Activated CD4-positive, CD25-positive, alpha-beta regulatory T cell (primary cell): ENCODE data around the gene FCMR.

Source experiments
- DNase-seq, 4 experiments: peaks; one replicate each; lab custom pipeline; 2025; lab: John Stamatoyannopoulos, UW

The FCMR gene

GRCh38 chr1:206901944-206902343 lies 19.8 kb downstream of the FCMR start:
- no peak for DNase-seq

GRCh38 chr1:206900149-206900548 lies 21.6 kb downstream of the FCMR start:
- DNase-seq, result no peak

GRCh38 chr1:206899717-206900116 lies 22.0 kb downstream of the FCMR start:
- no peak for DNase-seq

GRCh38 chr1:206898915-206899431 lies 22.8 kb downstream of the FCMR start:
- no peak for DNase-seq

DNA sequence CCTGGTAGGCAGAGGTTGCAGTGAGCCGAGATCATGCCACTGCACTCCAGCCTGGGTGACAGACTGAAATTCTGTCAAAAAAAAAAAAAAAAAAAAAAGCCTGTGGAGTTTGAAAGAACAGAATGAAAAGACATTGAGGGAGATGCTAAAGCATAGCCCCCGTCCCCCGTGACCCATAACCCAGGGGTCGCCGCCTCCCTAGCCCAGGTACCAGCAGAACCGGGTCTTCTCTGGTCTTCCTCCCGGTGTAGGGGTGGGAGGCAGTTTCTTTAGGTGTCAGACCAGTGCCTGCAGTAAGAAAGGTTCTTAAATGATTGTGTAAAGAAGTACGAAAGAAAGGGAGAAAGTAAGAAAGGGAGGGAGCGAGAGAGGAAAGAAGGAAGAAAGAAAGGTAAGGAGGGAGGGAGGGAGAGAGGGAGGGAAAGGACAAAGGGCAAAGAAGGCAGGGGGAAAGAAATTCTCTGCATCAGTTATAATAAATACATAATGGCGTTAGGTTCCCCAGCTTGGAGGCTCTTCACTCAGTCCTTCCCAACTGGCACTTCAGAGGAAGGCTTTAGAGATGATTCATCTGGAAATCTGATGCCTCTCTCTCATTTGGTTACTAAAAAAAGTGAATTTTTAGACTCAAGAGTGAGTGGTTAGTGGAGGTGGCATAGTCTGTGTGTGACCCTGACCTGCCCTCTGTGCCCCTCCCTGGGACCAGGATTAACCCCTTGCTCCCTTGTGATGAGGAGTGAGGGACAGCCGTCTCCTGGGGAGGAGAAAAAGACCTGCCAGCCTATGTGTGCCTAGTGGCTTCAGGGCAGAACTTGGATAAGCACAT lies 23.4 kb downstream of the FCMR start:
- DNase-seq, result no peak

- DNase-seq, result no peak
Measured at GRCh38 chr1:206897175-206897574, 24.6 kb downstream of the FCMR start, which contains the start of gene IL24. TSS of gene IL24 (plus strand) at chr1:206897443. CDS start at chr1:206897833, 390 bp downstream.

DNA sequence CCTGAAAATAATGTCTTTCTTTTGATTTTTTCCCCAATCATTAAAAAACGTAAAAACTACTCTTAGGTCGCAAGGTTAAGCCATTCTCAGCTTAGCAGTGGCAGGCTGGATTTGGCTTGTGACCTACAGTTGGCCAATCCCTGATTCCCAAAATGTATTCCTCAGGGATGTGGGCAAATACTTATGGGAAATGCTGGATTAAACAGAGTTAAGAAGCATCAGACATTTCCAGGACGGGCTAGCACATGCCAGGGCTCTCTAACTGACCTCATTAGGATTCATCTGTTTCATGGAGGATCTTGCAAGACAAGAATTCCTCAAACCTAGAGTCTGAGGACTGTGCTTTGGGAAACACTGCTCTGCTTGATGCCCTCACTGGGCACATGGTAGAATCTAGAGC lies 25.5 kb downstream of the FCMR start:
- no peak for DNase-seq

DNA sequence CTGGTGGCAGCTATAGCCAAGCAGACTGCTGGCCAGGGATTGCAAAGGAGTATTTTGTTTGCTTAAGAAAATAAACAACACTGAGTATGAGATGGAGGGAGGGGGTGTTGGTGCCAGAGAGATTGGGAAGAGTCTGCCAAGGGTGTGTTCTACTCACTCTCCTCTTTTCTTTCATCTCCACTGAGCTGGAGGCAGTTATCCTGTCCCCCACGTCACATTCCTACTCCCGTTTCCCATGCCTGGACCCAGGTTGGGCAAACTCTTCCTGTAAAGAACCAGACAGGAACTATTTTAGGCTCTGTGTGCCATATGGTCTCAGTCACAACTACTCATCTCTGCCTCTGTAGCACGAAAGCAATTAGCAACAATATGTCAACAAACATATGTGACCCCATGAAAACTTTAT lies 25.9 kb downstream of the FCMR start:
- DNase-seq, result no peak

- DNase-seq, result no peak
Measured at GRCh38 chr1:206895325-206895724, 26.4 kb downstream of the FCMR start.

DNA sequence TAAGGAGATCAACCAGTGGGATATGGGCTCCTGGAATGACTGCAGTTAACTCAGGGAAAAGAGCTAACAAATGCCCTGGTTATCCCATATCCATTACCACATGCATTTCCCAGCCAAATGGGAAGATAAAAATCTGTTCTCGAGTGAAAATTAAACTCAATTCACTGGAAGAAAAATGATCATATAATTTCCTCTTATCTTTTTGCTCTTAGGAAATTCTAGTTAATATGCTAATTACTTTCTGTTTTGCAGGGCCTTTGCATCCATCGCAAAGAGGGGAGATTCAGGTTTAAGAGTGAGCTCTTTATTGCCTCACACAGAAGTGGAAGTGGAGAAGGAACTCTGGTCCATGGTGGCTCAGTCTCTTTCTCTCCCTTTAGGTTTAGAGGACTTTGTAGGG lies 28.4 kb downstream of the FCMR start:
- no peak for DNase-seq

DNA sequence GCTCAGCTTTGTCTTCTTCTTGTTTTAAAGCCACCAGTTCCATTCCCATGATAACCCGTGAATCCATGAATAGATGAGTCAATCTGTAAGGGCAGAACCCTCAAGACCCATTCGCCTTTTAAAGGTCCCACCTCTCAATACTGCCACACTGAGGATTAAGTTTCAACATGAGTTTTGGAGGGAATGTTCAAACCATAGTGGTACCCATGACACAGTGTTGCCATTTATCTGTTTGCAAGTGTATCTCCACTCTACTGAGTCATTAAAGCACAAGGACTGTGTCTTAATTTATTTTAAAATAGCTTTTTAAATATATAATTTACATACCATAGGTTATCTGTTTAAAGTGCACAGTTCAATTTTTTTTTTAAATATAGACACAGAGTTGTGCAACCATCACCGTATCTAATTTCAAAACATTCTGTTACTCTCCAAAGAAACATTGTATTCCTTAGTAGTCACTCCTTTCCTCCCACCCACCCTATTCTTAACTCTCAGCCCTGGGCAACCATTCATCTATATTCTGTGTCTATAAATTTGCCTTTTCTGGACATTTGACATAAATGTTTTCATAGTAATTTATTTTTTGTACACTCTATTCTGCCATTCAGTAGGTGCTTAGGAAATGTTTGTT lies 29.3 kb downstream of the FCMR start:
- DNase-seq, result no peak

GRCh38 chr1:206891412-206891811 lies 30.3 kb downstream of the FCMR start:
- DNase-seq, result no peak

- no peak for DNase-seq
Measured at GRCh38 chr1:206890125-206891060, 31.3 kb downstream of the FCMR start.

DNA sequence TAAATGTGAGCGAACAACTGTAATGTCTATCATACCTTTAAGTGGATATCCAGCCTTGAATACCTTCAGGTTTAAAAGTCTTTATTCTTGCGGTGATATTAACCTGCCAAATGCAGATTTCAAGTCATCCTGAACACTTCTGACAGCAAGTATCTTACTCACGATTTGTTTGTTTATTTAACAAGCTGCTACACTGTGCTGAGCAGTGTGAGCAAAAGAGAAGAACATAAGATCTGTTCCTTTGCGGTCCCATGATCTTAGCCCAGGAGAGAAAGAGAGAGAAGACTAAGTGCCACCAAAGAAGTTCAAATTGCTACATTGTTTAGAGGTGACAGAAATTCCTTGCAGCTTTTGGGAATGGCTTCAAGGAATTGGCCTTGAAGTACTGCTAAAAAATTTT lies 34.0 kb downstream of the FCMR start:
- DNase-seq, result no peak

DNA sequence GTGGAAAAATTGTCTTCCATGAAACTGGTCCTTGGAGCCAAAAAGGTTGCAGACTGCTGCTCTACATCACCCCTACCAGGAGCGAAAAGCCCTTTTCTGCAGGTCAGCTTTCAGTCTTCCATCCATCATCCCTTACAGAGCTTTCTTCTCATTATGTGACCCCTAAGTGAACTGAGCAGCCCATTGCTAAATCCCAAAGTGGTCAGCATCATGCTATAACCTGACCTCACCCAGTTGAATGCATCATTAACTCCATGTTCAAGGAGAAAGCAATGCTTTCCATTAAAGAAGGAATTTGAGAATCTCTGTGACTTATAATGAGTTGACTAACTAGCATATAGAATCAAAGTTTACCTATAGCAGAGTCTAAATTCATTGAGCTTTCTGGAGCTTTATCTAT lies 34.9 kb downstream of the FCMR start:
- DNase-seq, result no peak

GRCh38 chr1:206885341-206886060 lies 36.2 kb downstream of the FCMR start:
- DNase-seq, result no peak

GRCh38 chr1:206883876-206884275 lies 37.9 kb downstream of the FCMR start:
- DNase-seq, result no peak

- no peak for DNase-seq
Measured at GRCh38 chr1:206883160-206883559, 38.6 kb downstream of the FCMR start.

GRCh38 chr1:206882555-206882954 lies 39.2 kb downstream of the FCMR start:
- DNase-seq, result no peak

DNA sequence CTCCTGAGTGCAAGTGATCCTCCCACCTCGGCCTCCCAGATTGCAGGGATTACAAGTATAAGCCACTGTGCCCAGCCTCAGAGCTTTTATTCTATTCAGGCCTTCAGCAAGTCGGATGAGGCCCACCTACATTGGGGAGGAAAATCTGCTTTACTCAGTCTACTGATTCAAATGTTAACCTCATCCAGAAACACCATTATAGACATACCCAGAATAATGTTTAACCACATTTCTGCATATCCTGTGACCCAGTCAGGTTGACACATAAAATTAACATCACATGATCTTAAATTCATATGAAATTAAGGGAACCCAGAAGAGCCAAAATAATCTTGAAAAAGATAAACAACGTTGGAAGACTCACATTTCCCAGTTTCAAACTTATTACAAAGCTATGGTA lies 41.4 kb downstream of the FCMR start:
- DNase-seq, result no peak

DNA sequence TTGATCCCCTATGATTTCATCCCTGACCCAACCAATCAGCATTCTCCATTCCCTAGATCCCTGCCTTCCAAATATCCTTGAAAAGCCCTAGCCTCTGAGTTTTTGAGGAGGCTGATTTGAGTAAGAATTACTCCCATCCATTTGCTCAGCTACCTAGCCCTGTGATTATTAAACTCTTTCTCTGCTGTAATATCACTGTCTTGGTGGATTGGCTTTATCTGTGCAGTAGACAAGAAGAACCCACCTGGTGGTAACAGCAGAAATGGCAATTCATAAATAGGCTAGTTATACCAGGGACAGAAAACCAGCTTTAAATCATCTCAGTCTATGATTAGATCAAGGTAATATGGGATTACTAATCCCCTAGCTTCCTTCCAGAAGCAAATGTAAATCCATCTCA lies 43.3 kb downstream of the FCMR start:
- DNase-seq, result no peak
